ENCODE data around the gene PLEKHA7. TPM values are rescaled to one million over a fixed set of nuclear protein-coding genes. Genes with fewer than 3 reads are reported as not detected.

PLEKHA7 gene
- total and polyA plus RNA-seq, 4 donors: 13.3 to 31.8 (median 21.5) TPM

GRCh38 chr11:16801288-16801980, 212.8 kb downstream of the PLEKHA7 start:
- Histone ChIP-seq H3K4me1 (ENCODE audit: control insufficient read depth in 5 of 5, insufficient read depth in 5 of 5, low read length in 5 of 5) (peaks cover 12 to 24% (median 15%) of the 10 kb centered on the region in 5 donors), H3K9me3 (ENCODE audit: control insufficient read depth in 4 of 4, insufficient read depth in 3 of 4, low read length in 3 of 4) (no peaks in the 10 kb centered on the region), H3K27me3 (ENCODE audit: control insufficient read depth in 3 of 3, insufficient read depth in 3 of 3, low read length in 2 of 3) (no peaks in the 10 kb centered on the region), H3K36me3 (ENCODE audit: control insufficient read depth in 4 of 4, insufficient read depth in 4 of 4, low read length in 4 of 4) (peaks cover 0 to 5% (median 0%) of the 10 kb centered on the region in 4 donors), H3K27ac (ENCODE audit: low read depth in 1 of 2, low read length in 1 of 2) (no peak overlapping the region), H3K9ac (ENCODE audit: insufficient read depth in 1 of 2, low read length in 2 of 2) (no peak overlapping the region), H3K4me3 (no peak overlapping the region)
- DNase-seq (no peak), ATAC-seq (ENCODE audit: insufficient read depth, low FRiP score) (no peak)
- TF ChIP-seq CTCF (IDR thresholded peaks at IDR 0.05; ENCODE audit: control extremely low read depth, extremely low read depth): no peak
- WGBS, 2 donors: 94% methylated on average over 10 of the region's 10 CpGs

GRCh38 chr11:16800382-16800781, 213.8 kb downstream of the PLEKHA7 start:
- peaks cover 0 to 5% (median 0%) of the 10 kb centered on the region in 4 donors for H3K36me3 ChIP-seq (ENCODE audit: control insufficient read depth in 4 of 4, insufficient read depth in 4 of 4, low read length in 4 of 4)
- H3K9me3 ChIP-seq (ENCODE audit: control insufficient read depth in 4 of 4, insufficient read depth in 3 of 4, low read length in 3 of 4): no peaks in the 10 kb centered on the region
- peaks cover 9 to 15% (median 11%) of the 10 kb centered on the region in 5 donors for H3K4me1 ChIP-seq (ENCODE audit: control insufficient read depth in 5 of 5, insufficient read depth in 5 of 5, low read length in 5 of 5)
- H3K9ac ChIP-seq (ENCODE audit: insufficient read depth in 1 of 2, low read length in 2 of 2): no peak overlapping the region
- no peak for TF ChIP-seq CTCF (IDR thresholded peaks at IDR 0.05; ENCODE audit: control extremely low read depth, extremely low read depth)
- no peak overlapping the region for H3K27ac ChIP-seq (ENCODE audit: low read depth in 1 of 2, low read length in 1 of 2)
- no peak overlapping the region for H3K4me3 ChIP-seq
- DNase-seq (no peak), ATAC-seq (ENCODE audit: insufficient read depth, low FRiP score) (no peak)
- no peaks in the 10 kb centered on the region for H3K27me3 ChIP-seq (ENCODE audit: control insufficient read depth in 3 of 3, insufficient read depth in 3 of 3, low read length in 2 of 3)

- Histone ChIP-seq H3K36me3 (ENCODE audit: control insufficient read depth in 4 of 4, insufficient read depth in 4 of 4, low read length in 4 of 4) (peaks cover 0 to 5% (median 0%) of the 10 kb centered on the region in 4 donors), H3K9me3 (ENCODE audit: control insufficient read depth in 4 of 4, insufficient read depth in 3 of 4, low read length in 3 of 4) (no peaks in the 10 kb centered on the region), H3K27me3 (ENCODE audit: control insufficient read depth in 3 of 3, insufficient read depth in 3 of 3, low read length in 2 of 3) (no peaks in the 10 kb centered on the region), H3K9ac (ENCODE audit: insufficient read depth in 1 of 2, low read length in 2 of 2) (no peak overlapping the region), H3K4me1 (ENCODE audit: control insufficient read depth in 5 of 5, insufficient read depth in 5 of 5, low read length in 5 of 5) (peaks cover 7 to 11% (median 11%) of the 10 kb centered on the region in 5 donors), H3K4me3 (no peak overlapping the region), H3K27ac (ENCODE audit: low read depth in 1 of 2, low read length in 1 of 2) (no peak overlapping the region)
- TF ChIP-seq CTCF (IDR thresholded peaks at IDR 0.05; ENCODE audit: control extremely low read depth, extremely low read depth): no peak
- ATAC-seq (ENCODE audit: insufficient read depth, low FRiP score) (no peak), DNase-seq (no peak)
Measured at GRCh38 chr11:16799890-16800289, 214.3 kb downstream of the PLEKHA7 start.

- no peak for ATAC-seq (ENCODE audit: insufficient read depth, low FRiP score)
- Histone ChIP-seq H3K9ac (ENCODE audit: insufficient read depth in 1 of 2, low read length in 2 of 2) (no peak overlapping the region), H3K36me3 (ENCODE audit: control insufficient read depth in 4 of 4, insufficient read depth in 4 of 4, low read length in 4 of 4) (peaks cover 0 to 5% (median 0%) of the 10 kb centered on the region in 4 donors), H3K27ac (ENCODE audit: low read depth in 1 of 2, low read length in 1 of 2) (no peak overlapping the region), H3K27me3 (ENCODE audit: control insufficient read depth in 3 of 3, insufficient read depth in 3 of 3, low read length in 2 of 3) (no peaks in the 10 kb centered on the region), H3K4me1 (ENCODE audit: control insufficient read depth in 5 of 5, insufficient read depth in 5 of 5, low read length in 5 of 5) (peaks cover 1 to 6% (median 4%) of the 10 kb centered on the region in 5 donors), H3K9me3 (ENCODE audit: control insufficient read depth in 4 of 4, insufficient read depth in 3 of 4, low read length in 3 of 4) (no peaks in the 10 kb centered on the region), H3K4me3 (no peak overlapping the region)
- 53 to 76% methylated on average over 1 of the region's 1 CpG for WGBS, 2 donors
- no peak for DNase-seq
- TF ChIP-seq CTCF (IDR thresholded peaks at IDR 0.05; ENCODE audit: control extremely low read depth, extremely low read depth): no peak
Measured at GRCh38 chr11:16799221-16799620, 215.0 kb downstream of the PLEKHA7 start.

Measured in lung (tissue), 12 donors.